GM21717 (cell line): ENCODE data around the gene PITPNC1.
"Not testable (repeated sequence)": the region's sequence is repeated elsewhere in the genome, so short reads cannot be mapped to it uniquely, and the experiment has no call there.

Experiments
- ATAC-seq: cut with Tn5 transposase; IDR thresholded peaks from one replicate; pipeline ENCODE4 v1.9.1; 2021; ENCODE audit warnings: mild to moderate bottlenecking, moderate library complexity; ENCODE audit not compliant: unreplicated experiment

The PITPNC1 gene

DNA sequence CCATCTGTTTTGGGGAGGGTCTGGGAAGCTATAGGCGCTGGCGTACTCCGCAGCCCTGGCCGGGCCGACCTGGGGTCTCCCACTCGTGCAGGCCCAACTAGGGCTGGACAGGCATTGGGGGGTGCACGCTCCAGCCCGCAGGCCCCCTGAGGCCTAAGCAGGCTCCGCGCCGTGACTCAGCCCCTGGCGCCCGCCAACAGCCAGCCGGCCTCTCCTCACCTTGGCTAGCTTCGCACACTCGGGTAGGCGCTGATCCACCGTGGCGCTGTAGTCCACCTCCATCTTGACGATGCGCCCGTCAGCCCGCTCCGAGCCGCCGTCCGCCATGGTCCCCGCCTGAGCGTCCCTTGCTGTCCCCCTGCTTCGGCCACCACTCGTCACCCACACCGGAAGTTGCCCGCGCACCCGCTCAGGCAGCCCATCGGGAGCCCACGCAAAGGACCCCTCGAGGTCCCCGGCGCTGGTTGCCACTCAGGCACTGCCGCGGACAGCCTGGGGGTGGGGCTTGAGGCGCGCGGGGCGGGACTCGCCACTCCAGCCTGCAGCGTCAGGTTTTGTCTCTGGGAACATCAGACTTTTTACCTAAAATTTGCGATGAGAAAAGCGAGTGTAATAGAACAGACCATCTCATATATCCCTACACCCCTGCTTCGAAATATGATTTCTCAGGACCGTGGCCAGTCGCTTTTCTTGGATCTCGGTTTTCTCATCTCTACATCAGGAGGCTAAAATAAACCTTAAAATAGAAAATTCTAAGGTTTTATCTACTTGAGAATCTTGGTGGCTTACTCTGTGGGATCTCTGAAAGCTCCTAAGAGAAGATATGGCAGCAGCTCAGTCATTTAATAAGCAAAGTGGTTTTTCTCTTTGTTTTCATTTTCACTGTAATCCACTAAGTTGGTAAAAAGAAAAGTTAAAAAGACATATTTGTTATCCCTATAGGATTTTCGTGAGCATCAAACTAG lies 10.6 kb upstream of the PITPNC1 start, which contains the start of gene PSMD12:
TSS of gene PSMD12 (minus strand) at position 385 of the 965 bp plus-strand sequence. CDS start at position 327, 58 bp downstream.
- peak; percentile 84 for ATAC-seq

DNA sequence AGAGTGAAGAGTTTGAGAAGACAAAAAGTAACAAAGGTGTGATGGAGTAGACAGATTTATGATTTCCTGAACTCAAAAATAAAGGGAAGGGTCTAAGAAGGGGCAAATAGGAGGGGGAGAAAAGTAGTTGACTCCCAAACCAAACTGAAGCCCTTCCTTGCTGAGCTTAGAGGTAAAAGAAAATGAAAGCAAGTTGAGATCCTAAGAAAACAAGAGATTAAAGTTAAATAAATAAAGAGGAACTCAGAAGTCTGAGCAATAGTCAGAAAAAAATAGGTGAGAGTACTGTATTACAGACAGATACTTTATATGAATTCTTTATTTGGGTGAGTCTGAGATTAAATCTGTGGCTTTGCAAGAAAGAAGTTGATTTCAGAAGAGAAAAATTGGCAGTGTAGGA lies 7.4 kb upstream of the PITPNC1 start:
- no peak for ATAC-seq

DNA sequence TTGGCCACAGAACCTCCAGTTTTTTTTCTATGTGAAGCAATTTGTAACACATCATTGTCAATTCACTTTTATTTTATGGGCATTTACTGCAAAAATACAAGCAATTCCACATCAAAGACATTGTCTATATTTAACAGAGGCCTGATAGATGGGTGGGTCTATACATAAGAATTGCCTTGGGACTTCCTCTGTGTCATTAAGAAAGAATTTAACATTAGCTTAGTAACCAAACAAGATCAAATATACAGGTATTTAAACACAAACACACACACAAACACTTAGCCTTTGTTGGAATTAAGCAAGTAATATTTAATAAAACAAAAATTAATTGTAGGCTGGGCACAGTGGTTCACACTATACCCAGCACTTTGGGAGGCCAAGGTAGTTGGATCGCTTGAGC lies 4.3 kb upstream of the PITPNC1 start:
- no peak for ATAC-seq

DNA sequence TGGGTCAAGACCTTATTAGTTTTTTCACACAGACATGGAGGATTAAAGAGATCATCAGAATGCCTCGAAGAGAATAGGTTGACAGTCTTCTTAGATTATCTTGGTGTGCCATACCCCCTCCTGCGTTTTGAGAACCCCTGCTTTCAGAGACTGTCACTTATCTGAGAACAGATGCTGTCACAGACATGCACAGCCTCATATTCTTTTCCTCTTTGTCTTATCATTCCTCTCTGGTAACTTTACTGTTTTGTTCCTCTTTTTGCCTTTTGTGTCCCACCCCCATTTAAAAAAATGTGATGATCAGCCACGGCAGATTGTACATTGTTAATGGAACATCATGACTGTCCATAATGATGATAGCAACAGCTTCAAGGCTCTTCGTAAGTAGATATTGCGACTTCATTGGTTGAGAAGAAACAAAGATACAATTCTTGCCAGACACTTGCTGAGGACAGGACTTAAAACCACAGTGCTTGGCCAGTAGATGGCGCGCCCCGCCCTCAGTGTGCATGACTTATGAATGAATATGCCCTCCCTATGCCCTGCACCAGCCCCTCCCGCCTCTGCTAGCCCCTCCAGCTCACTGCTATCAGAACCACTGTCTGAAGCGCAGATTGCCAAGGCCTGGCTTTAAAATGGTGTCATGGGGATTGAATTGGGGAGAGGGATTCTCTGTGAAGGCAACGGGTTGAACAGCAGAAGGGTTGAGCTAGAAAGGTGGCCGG lies 2.6 kb upstream of the PITPNC1 start:
- ATAC-seq: peak; percentile 37

DNA sequence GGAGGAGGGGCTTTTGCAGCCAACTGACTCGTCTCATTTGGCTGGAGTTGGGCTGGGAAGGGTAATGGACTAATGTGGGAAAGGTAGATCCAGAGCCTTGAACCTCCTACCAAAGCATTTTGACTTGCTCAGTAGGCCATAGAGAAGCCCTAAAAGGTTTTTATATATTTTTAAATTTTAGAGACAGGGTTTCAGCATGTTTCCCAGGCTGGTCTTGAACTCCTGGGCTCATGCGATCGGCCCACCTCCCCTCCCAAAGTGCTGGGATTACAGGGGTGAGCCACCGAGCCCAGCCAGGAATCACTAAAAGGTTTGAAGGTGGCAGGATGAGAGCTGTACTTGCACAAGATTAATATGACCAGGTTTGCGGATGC lies 2.0 kb upstream of the PITPNC1 start:
- ATAC-seq: no peak

DNA sequence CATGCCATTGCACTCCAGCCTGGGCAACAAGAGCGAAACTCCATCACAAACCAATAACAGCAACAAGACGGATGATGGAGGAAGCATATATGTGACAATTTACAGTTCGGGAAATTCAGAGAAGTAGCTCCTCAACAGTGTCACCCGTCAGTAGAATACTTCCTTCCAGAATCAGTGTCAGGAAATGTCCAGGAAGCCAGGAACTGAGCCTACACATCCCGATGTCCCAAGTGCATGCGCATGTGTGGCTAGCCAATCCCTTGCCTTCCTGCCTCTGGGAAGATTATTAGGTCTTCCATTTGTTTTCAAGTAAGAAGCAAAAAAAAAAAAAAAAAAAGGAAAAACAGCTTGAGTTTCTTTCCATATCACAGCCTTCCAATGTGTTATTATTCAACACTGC lies 1.4 kb upstream of the PITPNC1 start:
- no peak for ATAC-seq

DNA sequence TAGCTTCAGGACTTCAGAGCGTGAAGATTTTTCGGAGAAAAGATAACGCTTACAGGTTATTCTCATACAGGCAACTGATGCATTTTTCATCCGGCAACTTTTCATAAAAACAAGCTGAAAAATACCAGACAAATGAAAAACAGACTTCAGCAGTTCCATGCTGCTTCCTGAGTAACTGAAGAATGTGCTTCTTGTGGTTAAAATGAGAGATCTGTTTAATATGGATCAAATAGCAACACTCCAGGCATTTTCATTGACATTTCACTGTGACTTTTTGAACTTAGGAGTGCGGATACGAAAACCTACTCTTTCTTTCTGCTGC lies 705 bp upstream of the PITPNC1 start:
- no peak for ATAC-seq

DNA sequence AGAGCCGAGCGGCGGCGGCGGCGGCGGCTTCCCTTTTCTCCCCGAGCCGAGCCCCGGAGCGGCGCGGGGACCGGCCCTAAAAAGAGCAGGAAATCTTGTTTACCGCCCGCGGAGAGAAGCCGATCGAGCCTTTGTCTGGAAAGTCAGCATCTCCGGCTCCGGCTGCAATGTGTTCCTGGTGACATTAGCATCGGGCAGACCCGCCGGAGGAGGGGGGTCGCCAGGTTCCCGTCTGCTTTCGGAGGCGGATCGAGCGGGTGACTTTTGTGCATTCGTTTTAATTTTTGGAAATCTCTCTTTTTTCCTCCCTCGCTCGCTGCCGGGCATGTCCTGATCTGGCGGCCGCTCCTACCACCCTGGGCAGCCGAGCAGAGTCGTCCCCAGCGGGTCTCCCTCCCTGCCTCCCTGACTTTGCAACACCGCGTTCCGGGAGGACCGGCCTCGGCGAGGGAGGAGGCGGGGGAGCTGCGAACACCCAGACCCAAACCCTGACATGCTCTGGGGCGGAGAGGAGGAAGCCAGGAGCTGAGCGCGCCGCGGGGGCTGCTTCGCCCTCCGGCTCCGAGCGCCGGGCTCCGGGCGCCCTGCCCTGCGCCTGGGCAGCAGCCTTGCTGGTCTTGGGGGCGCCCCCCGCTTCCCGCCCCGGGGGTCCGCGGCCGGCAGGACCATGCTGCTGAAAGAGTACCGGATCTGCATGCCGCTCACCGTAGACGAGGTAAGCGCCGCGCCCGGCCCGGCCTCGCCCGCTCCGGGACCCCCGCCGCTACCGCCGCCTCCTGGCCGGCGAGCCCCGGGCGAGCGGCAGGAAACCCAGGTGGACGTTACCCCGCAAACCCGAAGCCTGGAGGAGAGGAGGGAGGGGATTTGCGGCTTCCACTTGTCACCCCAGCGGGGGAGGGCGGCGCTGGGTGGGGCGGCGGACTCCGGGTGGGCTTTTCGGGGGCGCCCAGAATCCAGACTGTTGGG lies 690 bp downstream of the PITPNC1 start:
- peak; percentile 22 for ATAC-seq

DNA sequence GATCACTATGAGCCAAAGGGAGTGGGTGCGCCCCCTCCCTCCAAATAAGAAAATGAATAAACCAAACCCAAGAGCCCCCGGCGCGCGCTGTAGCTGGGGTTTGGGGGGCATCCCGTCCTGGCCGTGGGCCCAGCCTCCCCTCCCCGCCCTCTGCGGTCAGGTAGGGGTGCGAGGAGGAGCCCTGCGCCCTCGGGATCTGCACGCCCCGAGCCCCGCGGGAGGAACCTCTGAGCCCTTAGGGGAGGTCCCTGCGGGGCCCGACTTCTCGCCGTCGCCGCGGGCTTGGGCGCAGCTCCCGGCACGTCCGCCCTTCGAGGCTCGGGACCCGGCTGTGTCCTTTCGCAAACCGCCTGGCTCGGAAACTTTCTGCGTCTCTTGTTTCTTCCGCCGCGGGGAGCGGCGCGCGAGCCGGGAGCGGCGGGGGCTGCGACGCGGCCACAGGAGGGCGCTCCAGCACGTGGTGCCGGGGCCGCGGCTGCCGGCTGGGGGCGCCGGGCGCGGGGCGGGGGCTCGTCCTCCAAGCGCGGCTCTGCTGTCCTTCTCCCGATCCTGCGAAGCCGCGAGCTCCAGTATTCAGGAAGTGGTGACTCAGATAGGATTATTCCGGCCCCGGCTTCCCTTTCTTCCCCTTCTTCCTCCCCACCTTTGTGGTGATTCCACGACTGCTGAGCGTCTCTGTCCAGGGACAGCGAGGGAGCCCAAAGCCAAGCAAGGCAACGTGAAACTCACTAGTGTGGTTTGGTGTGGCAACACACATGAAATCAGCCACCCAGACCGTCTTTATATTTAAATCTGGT lies 1.6 kb downstream of the PITPNC1 start:
- no peak for ATAC-seq

DNA sequence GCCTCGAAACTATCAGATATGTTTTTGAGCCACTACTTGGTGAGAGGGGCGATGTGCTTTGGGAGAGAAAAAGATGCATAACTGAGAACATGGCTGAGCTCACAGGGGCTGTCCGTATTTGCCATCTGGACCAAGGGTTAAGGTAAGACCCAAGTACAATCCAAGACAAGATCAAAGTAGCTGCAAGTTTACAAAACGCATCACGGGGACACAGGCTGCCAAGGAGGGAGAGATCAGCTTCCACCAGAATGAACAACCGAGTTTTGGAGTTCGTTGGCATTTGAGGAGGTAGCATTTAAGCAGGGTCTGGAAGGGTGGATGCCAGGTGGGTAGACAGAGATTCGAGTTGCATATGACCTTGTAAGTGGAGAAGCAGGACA lies 2.2 kb downstream of the PITPNC1 start:
- ATAC-seq: no peak

DNA sequence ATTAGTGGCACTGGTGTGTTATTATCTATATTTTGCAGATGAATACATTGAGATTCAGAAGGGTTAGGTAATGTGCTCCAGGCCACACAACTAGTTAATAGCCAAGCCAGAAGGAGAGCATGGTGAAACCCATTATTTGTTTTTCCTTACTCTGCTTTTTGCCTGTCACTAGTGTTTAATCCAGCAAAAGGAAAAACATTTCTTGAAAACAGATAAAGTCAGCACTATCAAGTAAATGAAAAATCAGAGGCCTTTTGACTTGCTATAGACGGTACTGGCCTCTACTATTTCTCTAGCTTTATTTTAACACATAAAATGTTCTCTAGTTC lies 4.8 kb downstream of the PITPNC1 start:
- no peak for ATAC-seq

DNA sequence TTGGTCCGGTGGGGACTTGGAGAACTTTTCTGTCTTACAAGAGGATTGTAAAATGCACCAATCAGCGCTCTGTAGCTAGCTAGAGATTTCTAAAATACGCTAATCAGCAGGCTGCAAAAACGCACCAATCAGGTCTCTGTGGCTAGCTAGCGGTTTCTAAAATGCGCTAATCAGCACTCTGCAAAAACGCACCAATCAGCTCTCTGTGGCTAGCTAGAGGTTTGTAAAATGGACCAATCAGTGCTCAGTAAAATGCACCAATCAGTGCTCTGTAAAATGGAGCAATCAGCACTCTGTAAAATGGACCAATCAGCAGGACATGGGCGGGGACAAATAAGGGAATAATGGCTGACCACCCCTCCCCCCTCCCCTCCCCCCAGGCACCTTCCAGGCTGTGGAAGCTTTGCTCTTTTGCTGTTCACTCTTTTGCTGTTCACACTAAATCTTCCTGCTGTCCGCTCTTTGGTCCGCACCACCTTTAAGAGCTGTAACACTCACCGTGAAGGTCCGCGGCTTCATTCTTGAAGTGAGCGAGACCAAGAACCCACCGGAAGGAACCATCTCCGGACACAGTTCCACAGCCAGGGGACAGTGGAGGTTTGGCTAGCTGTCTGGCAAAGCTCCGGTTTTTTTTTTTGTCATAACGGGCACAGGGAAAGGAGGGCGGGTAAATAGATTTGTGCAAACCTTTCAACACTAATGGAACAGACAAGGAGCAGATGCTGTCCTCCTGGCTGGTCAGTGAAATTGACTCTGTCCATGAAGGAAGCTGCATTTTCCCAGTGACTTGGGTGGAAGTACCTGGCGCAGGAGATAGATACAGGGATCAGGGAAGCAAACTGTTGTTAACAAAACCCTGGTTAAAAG lies 8.3 kb downstream of the PITPNC1 start:
- no peak for ATAC-seq

DNA sequence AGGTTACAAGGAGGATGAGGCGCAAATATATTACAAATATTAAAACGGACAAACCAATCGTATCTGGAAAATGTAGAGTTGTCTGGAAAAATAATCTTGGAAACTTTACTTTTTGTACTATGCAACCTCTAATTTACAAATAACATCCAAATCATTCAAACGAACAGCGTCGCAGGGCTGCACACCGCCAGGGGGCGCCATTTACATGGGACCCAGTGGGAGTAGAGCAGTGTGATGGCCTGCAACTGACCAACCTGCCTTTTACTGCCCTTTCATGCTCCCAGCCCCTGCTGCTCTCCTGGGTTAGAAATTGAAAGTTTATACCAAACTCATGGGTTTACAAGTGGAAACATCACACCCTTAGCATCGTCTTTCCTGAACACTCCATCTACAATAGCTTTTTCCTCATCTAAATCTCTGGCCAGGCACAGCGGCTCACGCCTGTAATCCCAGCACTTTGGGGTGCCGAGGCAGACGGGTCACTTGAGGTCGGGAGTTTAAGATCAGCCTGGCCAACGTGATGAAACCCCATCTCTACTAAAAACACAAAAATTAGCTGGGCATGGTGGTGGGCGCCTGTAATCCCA lies 10.0 kb downstream of the PITPNC1 start:
- no peak for ATAC-seq

DNA sequence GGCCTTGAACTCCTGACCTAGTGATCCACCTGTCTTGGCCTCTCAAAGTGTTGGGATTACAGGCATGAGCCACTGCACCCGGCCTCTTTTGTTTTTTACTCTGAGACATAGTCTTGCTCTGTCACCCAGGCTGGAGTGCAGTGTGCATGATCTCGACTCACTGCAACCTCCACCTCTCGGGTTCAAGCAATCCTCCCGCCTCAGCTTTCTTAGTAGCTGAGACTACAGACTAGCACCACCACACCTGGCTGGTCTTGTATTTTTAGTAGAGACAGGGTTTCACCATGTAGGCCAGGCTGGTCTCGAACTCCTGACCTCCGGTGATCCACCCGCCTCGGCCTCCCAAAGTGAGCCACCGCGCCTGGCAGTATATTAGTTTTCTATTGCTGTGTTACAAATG lies 11.5 kb downstream of the PITPNC1 start:
- not testable (repeated sequence) for ATAC-seq

DNA sequence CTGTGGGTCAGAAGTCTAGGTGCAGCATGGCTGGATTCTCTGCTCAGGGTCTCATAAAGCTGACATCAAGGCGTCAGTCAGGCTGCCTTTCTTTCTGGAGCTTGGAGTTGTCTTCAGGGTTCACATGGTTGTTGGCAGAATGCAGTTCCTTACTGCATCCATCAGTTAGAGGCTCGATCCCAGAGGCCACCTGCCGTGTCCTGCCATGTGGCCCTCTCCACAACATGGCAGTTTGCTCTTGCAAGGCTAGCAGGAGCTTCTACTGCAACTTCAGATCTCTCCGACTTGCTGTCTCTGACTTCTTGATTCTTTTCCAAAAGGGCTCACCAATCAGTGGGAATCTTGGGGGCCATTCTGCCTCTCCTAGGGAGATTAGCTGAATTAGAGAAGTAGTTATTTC lies 11.9 kb downstream of the PITPNC1 start:
- no peak for ATAC-seq

DNA sequence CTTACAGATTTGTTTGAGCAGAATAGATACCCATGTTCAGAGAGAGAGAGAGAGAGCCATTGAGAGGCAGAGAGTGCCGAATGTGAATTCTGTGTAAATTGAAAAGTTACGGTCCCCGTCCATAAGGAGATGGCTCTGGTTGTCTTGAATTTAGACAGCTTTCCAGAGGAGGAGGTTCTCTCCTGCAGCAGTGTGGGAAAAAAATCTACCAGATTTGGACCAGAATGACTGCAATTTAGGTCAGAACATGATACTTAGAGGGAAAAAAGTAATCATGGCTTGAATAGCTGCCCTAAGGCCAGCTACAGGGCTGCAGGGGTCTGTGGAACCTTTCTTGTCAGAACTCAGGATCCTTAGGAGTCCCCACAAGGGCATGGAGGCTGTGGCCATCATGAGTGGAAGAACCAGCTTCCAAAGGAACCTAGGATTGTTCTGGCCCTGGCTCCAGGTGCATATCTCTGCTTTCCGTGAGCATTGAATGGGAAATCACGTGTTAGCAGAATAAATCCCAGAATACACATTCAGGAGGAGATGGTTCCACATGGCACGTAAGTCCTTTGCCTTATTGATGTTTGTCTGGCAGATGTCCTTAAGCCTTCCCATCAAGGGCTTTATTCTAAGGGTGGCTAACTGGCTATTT lies 13.0 kb downstream of the PITPNC1 start:
- no peak for ATAC-seq

DNA sequence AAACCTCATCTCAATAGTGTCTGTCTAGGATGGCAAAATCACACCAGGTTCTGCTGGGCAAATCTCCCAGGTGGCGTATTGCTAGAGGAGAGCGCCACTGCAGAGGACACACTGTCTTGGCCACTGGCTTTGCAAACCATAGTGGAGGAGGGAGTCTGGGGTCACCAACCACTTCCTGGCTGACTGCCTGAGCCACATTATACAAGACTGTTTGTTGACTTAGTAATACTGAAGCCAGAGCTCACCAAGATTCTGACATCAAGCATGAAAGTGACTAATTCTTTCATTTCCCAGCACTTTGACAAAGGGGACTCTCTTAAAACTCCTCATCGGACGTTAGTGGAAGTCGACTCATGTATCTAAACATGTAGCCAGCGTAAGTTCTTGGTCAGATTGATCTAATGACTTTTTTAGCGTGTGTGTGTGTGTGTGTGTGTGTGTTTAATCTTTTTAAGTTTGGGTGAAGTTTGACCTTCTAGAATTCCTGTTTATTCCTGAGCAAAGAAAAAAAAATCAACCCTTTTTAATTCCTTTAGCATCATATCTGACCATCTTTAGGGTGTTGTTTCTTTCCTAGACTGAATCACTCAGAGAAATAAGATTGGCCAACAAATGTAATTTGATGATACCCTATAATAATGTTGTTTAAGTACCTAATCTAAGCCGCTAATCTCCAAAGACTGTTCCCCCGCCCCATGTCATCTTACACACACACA lies 13.7 kb downstream of the PITPNC1 start:
- ATAC-seq: peak; percentile 67

DNA sequence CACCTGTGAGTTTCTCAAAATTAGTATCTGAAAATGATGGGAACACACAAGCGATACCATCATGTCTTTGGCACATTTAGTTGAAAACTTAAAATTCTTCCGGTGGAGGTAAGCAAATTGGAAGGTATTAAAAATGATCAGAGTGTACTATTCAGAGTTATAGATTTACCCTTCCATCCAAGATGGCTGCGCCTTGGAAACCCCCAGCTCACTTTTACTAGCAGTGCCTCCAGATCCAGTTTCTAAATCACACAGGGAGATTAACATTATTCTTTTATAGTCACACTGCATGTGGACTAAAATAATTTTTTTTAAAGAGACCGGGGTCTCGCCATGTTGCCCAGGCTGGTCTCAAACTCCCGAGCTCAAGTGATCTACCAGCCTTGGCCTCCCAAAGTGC lies 15.0 kb downstream of the PITPNC1 start:
- no peak for ATAC-seq
